Mammary epithelial cell (primary cell): ENCODE results near the gene PARP8.

Experiments
- CTCF ChIP-seq, 2 donors: IDR thresholded peaks in 1 of 2; conservative IDR thresholded peaks in 1 of 2; 2 replicates each; pipeline ENCODE4 v1.5.1; 2011 to 2012; ENCODE audit warnings: inconsistent platforms in 2 of 2, low read length in 2 of 2, mild to moderate bottlenecking in 2 of 2, control low read depth in 1 of 2, low read depth in 1 of 2; ENCODE audit not compliant: insufficient read depth in 1 of 2; ENCODE audit errors: extremely low read depth in 1 of 2
- EZH2 ChIP-seq: IDR thresholded peaks from 2 replicates; pipeline ENCODE4 v1.6.1; 2012; ENCODE audit warnings: low read length, inconsistent platforms, borderline replicate concordance

- TF ChIP-seq CTCF (conservative IDR thresholded peaks at IDR 0.05 in 1 of 2, IDR thresholded peaks at IDR 0.05 in 1 of 2; ENCODE audit: extremely low read depth in 1 of 2, insufficient read depth in 1 of 2, low read depth in 1 of 2, low read length in 2 of 2) (no peak), EZH2 (no peak)
Observed at GRCh38 chr5:50766462-50766861, 100.0 kb downstream of the PARP8 start.
